ENCODE results near the gene GAPDH.
"Not testable (repeated sequence)": the region's sequence is repeated elsewhere in the genome, so short reads cannot be mapped to it uniquely, and the experiment has no call there.

Gene GAPDH

DNA sequence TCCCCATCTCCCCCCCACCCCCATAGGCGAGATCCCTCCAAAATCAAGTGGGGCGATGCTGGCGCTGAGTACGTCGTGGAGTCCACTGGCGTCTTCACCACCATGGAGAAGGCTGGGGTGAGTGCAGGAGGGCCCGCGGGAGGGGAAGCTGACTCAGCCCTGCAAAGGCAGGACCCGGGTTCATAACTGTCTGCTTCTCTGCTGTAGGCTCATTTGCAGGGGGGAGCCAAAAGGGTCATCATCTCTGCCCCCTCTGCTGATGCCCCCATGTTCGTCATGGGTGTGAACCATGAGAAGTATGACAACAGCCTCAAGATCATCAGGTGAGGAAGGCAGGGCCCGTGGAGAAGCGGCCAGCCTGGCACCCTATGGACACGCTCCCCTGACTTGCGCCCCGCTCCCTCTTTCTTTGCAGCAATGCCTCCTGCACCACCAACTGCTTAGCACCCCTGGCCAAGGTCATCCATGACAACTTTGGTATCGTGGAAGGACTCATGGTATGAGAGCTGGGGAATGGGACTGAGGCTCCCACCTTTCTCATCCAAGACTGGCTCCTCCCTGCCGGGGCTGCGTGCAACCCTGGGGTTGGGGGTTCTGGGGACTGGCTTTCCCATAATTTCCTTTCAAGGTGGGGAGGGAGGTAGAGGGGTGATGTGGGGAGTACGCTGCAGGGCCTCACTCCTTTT, 2.7 kb downstream of the GAPDH start:
- peak overlapping the region; percentile 99 for H3K27ac ChIP-seq
- peaks cover 36% of the 10 kb centered on the region for H3K79me2 ChIP-seq (ENCODE audit: insufficient read depth, low read depth)
- H3K9ac ChIP-seq: no peak overlapping the region; the same call in 1 of the 2 replicates
- H3K4me1 ChIP-seq (ENCODE audit: low read depth, poor library complexity, severe bottlenecking): peaks cover 13% of the 10 kb centered on the region
- no peak overlapping the region for H2AFZ ChIP-seq (ENCODE audit: low read depth)
- no peaks in the 10 kb centered on the region for H3K27me3 ChIP-seq (ENCODE audit: insufficient read depth, low read depth)
- no peak overlapping the region for H3K4me3 ChIP-seq (IDR thresholded peaks at IDR 0.05; ENCODE audit: insufficient read depth, low read depth, low read length)
- peaks cover 18% of the 10 kb centered on the region; the same call in 1 of the 2 replicates for H4K20me1 ChIP-seq (ENCODE audit: insufficient read depth)
- TF ChIP-seq CTCF (conservative IDR thresholded peaks at IDR 0.05; ENCODE audit: low read depth, low read length): no peak
- peaks cover 9% of the 10 kb centered on the region; the same call in 1 of the 2 replicates for H3K36me3 ChIP-seq (ENCODE audit: insufficient read depth)
- H3K4me2 ChIP-seq: no peak overlapping the region

DNA sequence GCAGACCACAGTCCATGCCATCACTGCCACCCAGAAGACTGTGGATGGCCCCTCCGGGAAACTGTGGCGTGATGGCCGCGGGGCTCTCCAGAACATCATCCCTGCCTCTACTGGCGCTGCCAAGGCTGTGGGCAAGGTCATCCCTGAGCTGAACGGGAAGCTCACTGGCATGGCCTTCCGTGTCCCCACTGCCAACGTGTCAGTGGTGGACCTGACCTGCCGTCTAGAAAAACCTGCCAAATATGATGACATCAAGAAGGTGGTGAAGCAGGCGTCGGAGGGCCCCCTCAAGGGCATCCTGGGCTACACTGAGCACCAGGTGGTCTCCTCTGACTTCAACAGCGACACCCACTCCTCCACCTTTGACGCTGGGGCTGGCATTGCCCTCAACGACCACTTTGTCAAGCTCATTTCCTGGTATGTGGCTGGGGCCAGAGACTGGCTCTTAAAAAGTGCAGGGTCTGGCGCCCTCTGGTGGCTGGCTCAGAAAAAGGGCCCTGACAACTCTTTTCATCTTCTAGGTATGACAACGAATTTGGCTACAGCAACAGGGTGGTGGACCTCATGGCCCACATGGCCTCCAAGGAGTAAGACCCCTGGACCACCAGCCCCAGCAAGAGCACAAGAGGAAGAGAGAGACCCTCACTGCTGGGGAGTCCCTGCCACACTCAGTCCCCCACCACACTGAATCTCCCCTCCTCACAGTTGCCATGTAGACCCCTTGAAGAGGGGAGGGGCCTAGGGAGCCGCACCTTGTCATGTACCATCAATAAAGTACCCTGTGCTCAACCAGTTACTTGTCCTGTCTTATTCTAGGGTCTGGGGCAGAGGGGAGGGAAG, 3.5 kb downstream of the GAPDH start:
- H3K27me3 ChIP-seq (ENCODE audit: insufficient read depth, low read depth); H3K4me3 ChIP-seq (IDR thresholded peaks at IDR 0.05; ENCODE audit: insufficient read depth, low read depth, low read length); H2AFZ ChIP-seq (ENCODE audit: low read depth); H3K9ac ChIP-seq; H3K4me2 ChIP-seq; H3K36me3 ChIP-seq (ENCODE audit: insufficient read depth): not testable (repeated sequence)
- H4K20me1 ChIP-seq (ENCODE audit: insufficient read depth): peaks cover 18% of the 10 kb centered on the region; the same call in 1 of the 2 replicates
- H3K79me2 ChIP-seq (ENCODE audit: insufficient read depth, low read depth): peaks cover 34% of the 10 kb centered on the region
- peak; percentile 81 for TF ChIP-seq CTCF (conservative IDR thresholded peaks at IDR 0.05; ENCODE audit: low read depth, low read length)
- peaks cover 10% of the 10 kb centered on the region for H3K4me1 ChIP-seq (ENCODE audit: low read depth, poor library complexity, severe bottlenecking)
- peak overlapping the region; percentile 99 for H3K27ac ChIP-seq

DNA sequence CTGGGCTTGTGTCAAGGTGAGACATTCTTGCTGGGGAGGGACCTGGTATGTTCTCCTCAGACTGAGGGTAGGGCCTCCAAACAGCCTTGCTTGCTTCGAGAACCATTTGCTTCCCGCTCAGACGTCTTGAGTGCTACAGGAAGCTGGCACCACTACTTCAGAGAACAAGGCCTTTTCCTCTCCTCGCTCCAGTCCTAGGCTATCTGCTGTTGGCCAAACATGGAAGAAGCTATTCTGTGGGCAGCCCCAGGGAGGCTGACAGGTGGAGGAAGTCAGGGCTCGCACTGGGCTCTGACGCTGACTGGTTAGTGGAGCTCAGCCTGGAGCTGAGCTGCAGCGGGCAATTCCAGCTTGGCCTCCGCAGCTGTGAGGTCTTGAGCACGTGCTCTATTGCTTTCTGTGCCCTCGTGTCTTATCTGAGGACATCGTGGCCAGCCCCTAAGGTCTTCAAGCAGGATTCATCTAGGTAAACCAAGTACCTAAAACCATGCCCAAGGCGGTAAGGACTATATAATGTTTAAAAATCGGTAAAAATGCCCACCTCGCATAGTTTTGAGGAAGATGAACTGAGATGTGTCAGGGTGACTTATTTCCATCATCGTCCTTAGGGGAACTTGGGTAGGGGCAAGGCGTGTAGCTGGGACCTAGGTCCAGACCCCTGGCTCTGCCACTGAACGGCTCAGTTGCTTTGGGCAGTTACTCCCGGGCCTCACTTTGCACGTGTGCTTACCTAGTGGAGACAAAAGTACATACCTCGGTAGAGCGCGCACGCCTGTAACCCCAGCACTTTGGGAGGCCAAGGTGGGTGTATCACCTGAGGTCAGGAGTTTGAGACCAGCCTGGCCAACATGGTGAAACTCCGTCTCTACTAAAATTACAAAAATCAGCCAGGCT, 4.3 kb downstream of the GAPDH start:
- TF ChIP-seq CTCF (conservative IDR thresholded peaks at IDR 0.05; ENCODE audit: low read depth, low read length): no peak
- Histone ChIP-seq H2AFZ (ENCODE audit: low read depth) (no peak overlapping the region), H3K4me1 (ENCODE audit: low read depth, poor library complexity, severe bottlenecking) (peaks cover 10% of the 10 kb centered on the region), H3K9ac (no peak overlapping the region; the same call in 1 of the 2 replicates), H3K27ac (peak overlapping the region; percentile 18; the same call in 1 of the 2 replicates), H3K4me3 (IDR thresholded peaks at IDR 0.05; ENCODE audit: insufficient read depth, low read depth, low read length) (no peak overlapping the region), H3K4me2 (no peak overlapping the region), H3K27me3 (ENCODE audit: insufficient read depth, low read depth) (no peaks in the 10 kb centered on the region), H3K79me2 (ENCODE audit: insufficient read depth, low read depth) (peaks cover 34% of the 10 kb centered on the region), H4K20me1 (ENCODE audit: insufficient read depth) (peaks cover 18% of the 10 kb centered on the region; the same call in 1 of the 2 replicates), H3K36me3 (ENCODE audit: insufficient read depth) (peaks cover 9% of the 10 kb centered on the region; the same call in 1 of the 2 replicates)

DNA sequence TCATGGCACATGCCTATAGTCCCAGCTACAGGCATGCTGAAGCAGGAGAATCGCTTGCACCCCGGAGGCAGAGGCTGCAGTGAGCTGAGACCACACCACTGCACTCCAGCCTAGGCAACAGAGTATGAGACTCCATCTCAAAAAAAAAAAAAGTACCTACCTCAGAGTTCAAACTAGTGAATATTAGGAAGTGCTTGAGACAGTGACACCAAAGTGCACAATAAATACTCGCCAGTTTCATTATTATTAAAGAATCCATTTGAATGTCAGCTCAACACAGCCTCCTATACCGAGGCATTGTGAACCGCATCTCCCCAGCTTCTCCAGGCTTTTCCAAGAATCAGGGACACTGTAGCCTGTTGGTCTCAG, 5.0 kb downstream of the GAPDH start:
- Histone ChIP-seq H3K79me2 (ENCODE audit: insufficient read depth, low read depth) (peaks cover 31% of the 10 kb centered on the region), H2AFZ (ENCODE audit: low read depth) (no peak overlapping the region), H3K4me3 (IDR thresholded peaks at IDR 0.05; ENCODE audit: insufficient read depth, low read depth, low read length) (no peak overlapping the region), H3K36me3 (ENCODE audit: insufficient read depth) (peaks cover 9% of the 10 kb centered on the region; the same call in 1 of the 2 replicates), H3K27ac (no peak overlapping the region; the same call in 1 of the 2 replicates), H3K9ac (no peak overlapping the region), H4K20me1 (ENCODE audit: insufficient read depth) (peaks cover 18% of the 10 kb centered on the region; the same call in 1 of the 2 replicates), H3K4me2 (no peak overlapping the region), H3K4me1 (ENCODE audit: low read depth, poor library complexity, severe bottlenecking) (peaks cover 10% of the 10 kb centered on the region), H3K27me3 (ENCODE audit: insufficient read depth, low read depth) (no peaks in the 10 kb centered on the region)
- TF ChIP-seq CTCF (conservative IDR thresholded peaks at IDR 0.05; ENCODE audit: low read depth, low read length): no peak

Measured in KMS-11 (cell line).